ENCODE measurements around the gene OTUD5.
A peak's percentile ranks its signal among the peaks of the same experiment; 100 is the strongest.

OTUD5 gene

DNA sequence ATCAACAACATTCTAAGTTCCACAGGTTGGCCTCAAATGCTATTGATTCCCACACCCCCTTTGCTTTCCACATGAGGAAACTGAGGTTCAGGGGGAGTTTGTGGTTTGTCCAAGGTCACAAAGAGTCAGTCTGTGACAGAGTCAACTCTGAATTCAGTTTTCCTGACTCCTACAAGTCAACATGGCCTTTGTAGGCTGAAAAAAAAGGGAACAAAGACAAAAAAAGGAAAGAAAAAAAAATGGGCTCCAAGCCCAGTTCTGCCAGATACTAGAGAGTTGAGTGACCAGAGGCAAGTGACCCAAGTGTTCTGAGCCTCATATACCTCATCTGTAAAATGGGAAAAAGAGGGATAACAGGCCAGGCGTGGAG lies 22.1 kb downstream of the OTUD5 start:
- no peak for DNase-seq

DNA sequence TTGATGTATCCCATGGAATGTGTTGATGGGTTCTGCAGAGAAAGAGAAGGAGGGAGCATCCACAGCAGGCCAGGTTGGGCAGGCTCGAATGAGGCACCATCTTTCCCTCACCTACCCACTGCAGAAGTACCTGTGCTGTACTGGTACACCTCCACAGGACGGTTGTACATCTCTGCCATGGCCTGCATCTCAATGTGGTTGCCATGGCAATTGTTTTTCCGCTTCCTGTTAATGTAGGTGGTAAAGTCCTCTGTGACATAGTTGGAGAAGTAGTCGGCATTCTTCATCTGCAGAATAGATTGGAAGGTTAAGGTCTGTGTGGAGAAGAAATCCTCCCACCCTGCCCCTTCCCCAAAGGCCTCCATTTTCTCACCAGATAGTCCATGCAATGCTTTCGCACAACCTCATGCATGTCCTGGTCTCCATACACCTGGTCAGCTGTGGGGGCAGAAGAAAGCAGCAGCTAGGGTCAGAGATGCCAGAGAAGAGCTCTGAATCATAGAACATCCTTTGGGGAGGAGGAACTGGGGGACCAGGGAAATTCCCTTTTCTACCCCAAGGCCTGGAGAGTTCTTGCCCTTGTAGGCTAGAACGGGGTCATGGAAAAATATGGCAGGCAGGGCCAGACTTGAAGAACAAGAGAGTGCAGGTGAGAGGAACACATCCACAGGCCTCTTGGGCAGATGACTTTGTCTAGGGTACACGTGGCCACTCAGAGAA lies 22.7 kb downstream of the OTUD5 start:
- DNase-seq: no peak

DNA sequence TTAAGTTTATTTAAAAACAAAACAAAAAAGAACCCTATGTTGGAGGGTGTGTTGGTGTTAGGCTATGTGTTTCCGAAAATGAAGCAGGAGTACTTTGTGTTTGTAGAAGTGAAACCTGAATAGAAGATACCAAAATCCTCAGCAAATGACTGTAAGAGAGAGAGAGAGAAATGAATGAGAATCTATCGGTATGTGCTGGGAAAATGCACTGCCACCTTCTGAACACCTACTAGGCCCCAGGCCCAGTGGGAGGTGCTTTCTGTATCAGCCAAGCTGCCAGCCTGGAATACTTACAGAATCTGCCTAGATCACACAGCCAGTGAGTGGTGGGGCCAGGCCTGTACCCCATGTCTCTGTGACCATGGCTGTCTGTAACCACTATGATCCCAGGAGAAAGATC lies 23.6 kb downstream of the OTUD5 start:
- DNase-seq: no peak

DNA sequence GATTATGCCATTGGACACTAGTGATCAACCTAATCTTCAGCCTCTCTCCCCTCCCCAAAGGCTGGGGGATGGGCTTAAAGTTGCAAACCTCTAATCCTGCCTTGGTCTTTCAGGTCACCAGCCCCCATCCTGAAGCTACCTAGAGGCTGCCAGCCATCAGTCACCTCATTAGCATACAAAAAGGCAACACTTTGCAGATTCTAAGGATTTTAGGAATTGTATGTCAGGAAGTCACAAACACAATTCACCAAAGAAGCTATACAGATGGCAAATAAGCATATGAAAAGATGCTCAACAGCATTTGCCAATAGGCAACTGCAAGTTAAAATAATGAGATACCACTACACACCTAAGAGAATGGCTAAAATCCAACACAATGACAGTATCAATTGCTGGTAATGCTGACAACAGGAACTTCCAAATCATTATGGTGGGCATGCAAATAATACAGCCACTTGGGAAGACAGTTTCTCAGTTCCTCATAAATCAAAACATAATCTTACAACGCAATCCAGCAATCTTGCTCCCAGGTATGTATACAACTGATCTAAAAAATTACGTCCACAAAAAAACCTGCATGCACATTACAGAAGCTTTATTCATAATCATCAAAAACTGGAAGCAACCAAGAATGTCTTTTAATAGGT lies 29.5 kb downstream of the OTUD5 start:
- no peak for DNase-seq

DNA sequence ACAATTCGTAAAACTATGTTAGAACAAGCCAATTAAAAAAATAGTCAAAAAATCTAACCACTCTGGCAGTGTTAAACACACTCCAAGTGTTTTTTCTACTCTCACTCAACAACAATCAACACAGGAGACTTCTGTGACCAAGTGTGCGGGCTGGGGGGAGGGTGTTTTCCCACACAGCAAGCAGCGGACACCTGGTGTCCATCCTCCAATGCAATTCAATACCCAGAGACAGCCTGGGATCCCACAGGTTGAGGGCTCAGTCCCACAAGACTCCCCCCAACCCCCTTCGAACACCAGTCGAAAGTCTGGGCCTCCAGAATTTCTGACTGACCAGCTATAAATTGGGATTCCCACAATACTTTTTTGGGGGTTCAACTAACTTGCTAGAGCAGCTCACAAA lies 30.3 kb downstream of the OTUD5 start:
- no peak for DNase-seq

DNA sequence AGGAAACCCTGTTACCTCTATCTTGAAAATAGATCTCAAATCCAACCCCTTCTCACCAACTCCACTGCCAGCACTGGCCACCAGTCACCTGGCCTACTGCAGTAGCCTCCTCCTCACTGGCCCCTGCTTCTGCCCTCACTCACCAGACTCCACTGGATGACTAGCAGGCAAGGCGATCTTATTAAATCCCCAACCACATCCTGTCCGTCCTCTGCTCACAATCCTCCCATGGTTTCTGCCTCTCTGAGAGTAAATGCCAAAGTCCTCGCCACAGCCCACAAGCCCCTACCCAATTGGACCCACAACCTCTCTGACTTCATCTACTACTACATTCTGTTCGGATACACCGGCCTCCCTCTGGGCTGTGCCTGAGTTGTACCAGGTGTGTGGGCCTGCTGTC lies 33.1 kb downstream of the OTUD5 start:
- DNase-seq: no peak

DNA sequence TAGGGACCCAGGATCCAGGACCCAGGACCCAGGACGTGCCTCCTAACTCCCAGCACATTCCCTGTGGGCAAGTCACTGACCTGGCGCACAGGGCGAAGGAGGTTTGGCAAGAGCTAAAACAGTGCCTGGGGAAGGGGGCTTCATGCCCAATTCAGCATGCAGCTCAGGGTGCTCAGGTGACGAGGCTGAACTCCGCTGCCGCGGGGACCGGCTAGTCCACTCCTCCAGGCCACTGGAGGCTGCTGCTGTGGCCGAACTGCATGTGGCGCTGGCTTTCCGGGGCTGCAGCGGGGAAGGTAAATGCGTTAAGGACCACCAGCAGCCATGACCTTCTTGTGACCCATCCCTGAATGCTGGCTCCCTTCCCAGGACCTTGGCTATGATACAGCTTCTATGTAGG lies 33.6 kb downstream of the OTUD5 start:
- DNase-seq: no peak

DNA sequence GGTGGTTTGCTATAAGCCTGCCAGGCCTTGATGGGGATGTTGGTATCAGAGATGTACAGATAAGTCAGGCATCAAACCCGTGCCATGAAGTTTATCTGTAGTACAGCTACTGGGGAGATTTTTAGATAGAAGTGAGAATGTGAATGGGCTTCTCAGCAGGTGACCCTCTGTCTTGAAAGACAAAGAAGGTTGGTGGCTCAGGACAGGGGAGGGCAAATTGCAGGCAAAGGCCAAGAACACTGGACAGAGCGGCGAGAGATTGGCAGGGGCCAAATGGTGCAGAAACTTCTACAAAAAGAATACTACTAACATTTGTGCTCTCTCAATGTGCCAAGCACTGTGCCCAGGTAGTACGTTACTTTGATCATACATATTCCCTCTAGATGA lies 36.7 kb downstream of the OTUD5 start:
- no peak for DNase-seq

DNA sequence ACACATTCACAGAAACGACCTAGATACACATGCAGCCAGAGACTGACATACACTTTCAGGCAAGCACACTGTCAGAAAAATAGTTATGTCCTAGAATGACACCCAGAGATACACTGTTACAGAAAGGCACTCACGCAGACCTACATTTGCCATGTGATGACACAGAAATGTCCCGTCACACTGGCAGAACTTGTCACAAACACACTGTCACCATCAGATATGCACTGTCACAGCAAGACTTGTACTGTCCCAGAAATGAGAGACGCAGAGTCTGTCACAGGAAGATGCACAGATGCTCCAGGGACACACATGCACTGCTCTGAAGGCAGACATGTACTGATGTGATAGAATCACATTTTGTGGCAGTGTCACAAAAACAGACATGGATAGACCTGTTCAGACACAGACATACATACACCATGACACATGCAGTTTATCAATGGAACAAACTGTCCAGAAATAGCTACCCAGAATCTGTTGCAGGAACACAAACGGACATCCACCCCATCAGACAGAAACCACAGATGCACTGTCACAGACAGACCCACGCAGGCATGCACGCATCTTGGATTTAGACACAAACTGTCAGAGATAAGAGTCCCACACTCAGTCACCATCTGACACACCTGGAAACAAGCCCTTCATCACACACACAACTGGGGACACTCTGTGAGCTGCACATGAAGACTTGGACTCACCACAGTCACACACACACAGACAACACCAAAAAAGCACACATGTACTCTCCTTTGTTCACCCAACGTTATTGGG lies 37.3 kb downstream of the OTUD5 start:
- DNase-seq: no peak

DNA sequence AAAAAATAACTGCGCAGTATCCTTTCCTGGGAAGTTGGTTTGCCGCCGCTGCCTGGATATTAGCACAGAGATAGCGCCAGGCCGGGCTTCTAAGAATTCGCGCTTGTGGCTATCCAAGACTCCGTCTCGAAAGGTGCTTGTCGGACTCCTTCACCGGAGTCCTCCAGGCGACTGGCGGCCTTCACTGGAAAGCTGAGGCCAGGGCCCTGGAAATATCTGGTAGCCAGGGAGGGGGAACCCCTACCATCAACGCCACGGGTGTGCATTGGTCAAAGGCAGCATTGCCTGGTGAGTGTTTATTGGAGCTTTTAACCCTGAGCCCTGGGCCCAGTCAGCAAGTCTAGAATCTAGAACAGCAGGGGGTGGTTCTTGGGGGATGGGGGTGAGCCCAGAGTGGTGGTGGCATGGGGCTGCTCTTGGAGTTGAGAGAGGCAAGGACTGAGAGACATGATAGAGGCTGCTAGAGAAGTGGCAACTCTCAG lies 38.0 kb downstream of the OTUD5 start:
- no peak for DNase-seq

DNA sequence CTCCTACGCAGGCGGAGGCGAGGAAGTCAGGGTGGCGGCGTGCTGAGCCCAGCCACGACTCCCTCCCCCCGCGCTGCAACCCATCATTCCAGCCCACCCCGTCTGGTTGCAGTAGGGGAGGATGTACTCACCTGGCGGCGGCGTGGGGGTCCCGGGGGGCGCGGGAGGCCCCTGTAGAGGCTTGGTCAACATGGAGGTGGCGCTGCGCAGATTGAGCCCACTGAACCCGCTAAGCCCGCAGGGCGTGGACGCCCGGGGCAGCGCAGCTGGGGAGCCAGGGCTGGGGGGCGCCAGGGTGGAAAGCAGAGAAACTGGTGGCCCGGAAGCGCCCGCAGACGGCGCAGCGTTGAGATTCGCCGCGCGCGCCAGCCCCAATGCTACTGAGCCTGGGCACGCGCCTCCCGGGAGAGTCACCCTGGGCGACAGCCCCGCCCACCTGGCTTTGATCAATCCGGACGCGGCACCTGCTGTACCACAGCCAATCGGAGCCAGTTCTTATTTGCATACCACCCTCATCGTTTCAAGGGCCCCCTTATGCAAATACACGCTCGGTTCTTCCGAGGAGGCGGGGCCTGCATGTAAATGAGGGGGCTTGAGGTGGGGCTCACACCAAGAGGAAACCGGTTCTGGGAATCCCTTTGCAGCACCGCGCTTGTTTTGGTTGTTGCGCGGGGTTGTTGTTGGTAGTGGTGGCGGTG lies 38.6 kb downstream of the OTUD5 start, which contains the start of gene PIM2:
TSS of gene PIM2 (minus strand) at position 382 of the 698 bp plus-strand sequence. CDS start at position 192, 190 bp downstream.
- peak; percentile 90 for DNase-seq

DNA sequence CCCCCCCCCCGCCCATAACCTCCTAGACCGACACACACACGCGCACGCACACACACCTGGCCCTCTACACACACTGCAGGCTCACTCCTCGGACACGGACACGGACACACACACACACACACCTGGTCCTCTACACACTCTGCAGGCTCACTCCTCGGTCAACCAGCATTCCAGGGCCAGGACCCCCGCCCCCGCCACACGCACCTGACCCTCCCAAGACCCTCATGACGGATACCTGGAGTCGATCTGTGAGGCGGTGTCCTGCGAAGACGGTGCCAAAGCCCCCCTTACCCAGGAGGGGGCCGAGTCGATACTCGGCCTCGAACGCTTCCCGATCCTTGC lies 39.1 kb downstream of the OTUD5 start:
- no peak for DNase-seq

DNA sequence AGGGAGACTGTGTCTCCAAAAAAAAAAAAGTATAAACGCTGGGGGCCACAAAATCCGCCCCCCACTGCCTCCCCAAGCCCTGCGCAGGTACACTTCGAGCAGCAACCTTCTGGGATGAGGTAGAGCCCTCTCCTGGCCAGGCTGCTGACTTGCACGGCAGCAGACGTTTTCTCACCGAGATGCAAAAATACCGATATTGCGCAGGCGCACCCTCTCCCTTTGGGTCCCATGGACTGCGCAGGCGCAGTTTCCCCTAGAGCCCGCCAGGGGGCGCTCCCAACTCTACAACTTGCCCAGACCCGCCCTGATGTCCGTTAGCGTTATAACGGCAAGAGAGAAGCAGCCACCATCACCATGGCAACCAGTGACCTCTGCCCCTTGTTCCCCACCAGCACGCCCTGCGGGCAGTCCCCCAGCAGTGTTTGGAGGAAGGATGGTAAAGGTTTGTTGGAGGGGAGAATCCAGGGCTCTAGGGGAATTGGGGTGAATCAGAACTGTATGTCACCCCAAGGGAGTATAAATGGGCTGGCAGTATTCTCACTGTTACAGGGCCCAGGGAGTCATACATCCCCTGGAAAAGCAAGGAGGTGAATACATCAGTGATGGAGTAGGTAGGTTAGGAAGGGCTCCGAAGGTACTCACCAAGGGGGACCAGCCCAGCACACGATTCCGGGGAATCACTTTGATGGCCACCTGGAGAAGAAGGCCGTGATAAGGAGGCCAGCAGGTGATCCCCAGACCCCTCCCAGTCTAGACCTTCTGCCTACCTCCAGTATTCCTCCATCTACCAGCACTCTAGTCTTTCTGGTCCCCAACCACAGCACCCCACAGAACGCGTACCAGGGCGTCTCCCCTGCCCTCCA lies 40.0 kb downstream of the OTUD5 start:
- peak; percentile 90 for DNase-seq

DNA sequence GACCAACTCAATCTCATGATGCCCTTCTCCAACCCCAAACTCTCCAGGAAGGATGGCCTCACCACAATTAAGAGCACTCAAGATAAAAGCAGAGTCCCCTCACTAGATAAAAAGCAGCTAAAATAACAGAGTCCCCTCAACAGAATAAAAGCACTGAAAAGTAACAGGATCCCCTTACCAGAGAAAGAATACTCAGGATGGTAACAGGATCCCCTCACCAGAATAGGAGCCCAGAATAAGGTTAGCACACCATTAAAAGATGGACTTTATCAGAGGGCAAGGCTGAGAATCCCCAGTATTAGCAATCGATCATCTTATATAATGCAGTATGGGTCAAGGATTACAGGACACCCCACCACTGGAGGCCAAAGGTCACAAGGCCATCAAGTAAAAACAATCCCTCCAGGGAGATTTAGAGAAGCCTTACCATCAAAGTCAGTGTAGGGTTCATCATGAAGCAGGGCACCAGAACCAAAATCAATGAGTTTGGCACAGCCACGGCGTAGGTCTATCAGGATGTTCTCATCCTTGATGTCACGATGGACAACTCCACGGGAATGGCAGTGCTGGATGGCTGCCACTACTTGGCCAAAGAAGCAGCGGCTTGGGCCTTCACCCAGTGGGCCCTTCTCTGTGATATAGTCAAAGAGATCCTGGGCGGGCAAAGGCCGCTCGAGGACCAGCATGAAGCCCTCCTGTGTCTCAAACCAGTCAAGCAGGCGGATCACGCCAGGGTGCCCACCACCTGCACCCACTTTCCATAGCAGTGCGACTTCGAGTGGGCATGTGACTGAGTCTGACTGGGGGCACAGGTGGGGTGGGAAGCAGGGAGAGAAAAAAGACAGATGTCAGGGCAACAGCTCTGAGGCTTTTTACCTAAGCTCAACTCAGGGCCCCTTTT lies 42.6 kb downstream of the OTUD5 start:
- DNase-seq: no peak

DNA sequence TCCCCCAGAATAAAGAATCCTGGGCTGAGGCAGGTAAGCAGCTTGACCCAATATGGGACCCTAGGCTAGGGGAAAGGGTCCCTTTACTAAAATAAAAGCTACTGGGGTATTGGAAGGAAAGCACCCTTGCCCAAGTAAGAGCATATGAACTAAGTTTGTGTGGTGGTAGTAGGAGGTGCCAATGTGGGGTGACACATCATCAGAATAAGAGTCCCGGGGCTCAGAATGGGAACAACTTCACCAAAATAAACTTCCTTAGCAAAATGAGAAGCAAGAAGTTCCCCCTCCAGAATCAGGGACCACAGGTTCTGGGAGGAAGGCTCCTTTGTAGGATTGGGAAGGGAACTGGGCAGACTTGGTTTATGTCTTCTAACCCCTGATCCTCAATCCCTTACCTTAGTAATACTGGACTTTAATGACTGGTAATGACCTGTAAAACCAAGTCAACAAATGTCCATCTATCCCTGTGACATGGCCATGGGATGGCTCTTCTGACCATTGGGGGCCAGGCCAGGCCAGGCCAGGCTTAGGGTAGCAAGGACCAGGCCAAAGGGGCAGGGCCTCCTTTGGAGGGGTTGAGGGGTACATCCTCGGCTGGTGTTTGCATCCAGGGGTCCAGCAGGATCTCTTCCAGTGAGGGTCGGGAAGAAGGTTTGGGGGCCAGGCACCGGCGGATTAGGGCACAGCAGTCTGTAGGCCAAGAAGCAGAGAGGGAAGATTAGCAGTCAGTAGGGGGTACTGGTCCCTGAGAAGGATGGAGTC lies 43.6 kb downstream of the OTUD5 start:
- DNase-seq: no peak

DNA sequence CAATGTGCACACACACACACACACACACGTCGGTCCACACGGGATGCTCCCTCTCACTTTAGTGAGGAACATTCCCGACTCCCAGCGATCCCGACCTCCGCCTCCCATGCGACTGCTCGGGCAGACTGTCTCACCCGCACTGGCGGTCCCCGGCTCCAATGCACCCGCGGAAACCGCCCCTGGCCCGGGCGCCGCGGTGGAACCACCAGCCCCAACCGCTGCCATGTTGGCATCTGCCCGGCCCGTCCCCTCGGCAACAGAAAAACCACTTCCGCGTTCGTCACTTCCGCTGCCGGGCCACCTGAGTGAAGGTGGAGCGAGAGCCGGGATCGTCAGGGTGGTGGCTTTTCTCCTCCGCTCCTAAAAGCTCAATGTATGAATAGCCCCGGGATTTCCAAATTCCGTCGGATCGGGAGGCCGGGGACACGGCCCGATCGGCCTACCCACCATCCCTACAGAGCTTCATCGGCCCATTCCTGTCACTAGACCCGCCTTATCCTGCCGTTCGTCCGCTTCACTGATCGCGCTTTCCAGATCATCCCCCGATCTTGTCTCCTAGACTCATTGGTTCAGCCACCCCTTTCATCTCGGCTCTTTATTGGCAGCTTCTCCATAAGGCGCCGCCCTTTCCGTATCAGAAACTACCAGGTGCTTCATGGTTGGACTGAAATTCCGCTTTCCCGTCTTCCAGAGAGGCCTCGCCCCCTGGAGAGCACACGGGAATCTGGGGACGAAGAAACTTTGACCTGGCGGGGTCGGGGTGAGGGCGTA lies 45.8 kb downstream of the OTUD5 start, which contains the start of gene SLC35A2:
TSS of gene SLC35A2 (minus strand) at position 235 of the 771 bp plus-strand sequence. CDS start at position 225, 10 bp downstream.
- DNase-seq: peak; percentile 95

DNA sequence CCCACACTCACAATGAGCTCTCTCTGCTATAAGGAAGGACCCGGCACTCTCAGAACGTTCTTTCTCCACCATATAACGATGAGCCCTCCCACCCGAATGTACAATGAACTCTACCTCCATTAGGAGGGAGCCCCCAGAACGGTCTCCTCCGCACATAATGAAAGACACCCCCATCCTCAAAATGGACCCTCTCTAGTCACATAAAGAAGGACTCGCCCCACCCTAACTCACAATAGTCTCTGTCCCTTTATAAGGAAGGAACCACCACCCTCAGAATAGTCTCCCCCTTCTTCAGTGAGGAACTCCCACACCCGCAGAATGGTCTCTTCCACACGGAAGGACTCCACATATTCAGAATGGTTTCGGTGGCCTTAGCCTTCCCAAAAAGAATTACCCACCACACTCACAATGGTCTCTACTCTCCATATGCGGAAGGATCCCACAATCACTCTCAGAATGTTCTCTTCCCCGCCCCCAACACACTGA lies 46.4 kb downstream of the OTUD5 start:
- DNase-seq: no peak

DNA sequence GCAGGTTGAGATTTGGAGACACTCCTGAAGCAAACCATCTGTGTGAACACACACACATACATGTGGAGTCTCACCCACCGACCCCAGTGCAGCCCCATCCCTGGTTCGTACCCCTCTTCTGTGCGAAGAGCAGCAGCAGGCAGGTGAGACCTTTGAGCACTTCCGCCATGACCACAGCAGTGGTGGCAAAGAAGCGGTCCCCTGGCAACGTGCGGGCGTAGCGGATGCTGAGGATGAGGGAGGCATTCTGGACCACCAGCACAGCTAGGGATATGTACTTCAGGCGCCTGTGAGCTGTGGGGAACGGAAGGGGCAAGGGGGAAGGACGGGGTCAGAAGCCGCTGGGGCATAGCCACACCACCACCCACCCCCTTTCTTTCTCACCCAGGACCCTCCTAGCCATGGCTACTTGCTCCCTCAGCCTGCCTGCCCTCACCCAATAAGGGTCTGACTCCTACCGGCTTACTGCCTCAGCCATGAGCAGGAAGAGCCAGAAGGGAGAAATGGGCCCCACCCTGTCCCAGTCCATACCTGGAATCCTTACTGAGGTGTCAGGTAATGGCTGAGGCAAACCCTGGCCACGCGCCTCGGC lies 47.6 kb downstream of the OTUD5 start:
- DNase-seq: no peak

DNA sequence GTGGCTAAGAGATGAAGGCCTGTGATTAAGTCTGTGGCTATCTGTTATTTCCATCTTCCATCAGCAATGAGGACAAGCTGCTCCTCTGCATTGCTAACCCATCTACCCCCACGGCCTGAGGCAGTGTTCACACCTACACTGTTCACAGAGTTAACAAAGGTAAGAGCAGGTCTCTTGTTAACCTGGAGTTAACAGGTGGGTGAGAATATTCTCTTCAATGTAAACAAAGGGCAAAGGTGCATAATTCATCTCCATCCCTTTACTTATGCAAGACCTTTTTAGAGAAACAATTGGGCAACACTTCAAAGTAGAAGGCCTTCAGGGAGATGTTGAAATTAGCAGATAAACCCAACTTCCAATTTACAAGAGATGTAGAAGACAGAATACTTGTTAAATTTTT lies 48.8 kb downstream of the OTUD5 start:
- no peak for DNase-seq
